HG03196 (cell line): ENCODE results near the gene KIFC3.
"Not testable (repeated sequence)": the region's sequence is repeated elsewhere in the genome, so short reads cannot be mapped to it uniquely, and the experiment has no call there.

Experiments
- ATAC-seq: cut with Tn5 transposase; IDR thresholded peaks from one replicate; pipeline ENCODE4 v1.9.1; 2021; ENCODE audit not compliant: unreplicated experiment

The KIFC3 gene

GRCh38 chr16:57788951-57789350 lies 13.3 kb downstream of the KIFC3 start:
- no peak for ATAC-seq

GRCh38 chr16:57788252-57788841 lies 13.9 kb downstream of the KIFC3 start:
- no peak for ATAC-seq

GRCh38 chr16:57787519-57787905 lies 14.8 kb downstream of the KIFC3 start:
- no peak for ATAC-seq

- ATAC-seq: no peak
These were observed 15.4 kb downstream of the KIFC3 start for GRCh38 chr16:57786632-57787518.

- no peak for ATAC-seq
These were observed 16.4 kb downstream of the KIFC3 start for GRCh38 chr16:57785924-57786323.

GRCh38 chr16:57785385-57785784 lies 16.9 kb downstream of the KIFC3 start:
- ATAC-seq: no peak

- ATAC-seq: no peak
These were observed 18.0 kb downstream of the KIFC3 start for GRCh38 chr16:57784334-57784733.

GRCh38 chr16:57783883-57784282 lies 18.4 kb downstream of the KIFC3 start:
- no peak for ATAC-seq

GRCh38 chr16:57783116-57783515 lies 19.2 kb downstream of the KIFC3 start:
- ATAC-seq: no peak

GRCh38 chr16:57782607-57783055 lies 19.7 kb downstream of the KIFC3 start:
- not testable (repeated sequence) for ATAC-seq

- no peak for ATAC-seq
These were observed 20.3 kb downstream of the KIFC3 start for GRCh38 chr16:57781741-57782606.

- ATAC-seq: no peak
These were observed 20.9 kb downstream of the KIFC3 start for GRCh38 chr16:57781349-57781740.

GRCh38 chr16:57779836-57780235 lies 22.5 kb downstream of the KIFC3 start:
- ATAC-seq: not testable (repeated sequence)

GRCh38 chr16:57778658-57779057 lies 23.6 kb downstream of the KIFC3 start:
- ATAC-seq: no peak

- ATAC-seq: no peak
These were observed 26.4 kb downstream of the KIFC3 start for GRCh38 chr16:57775661-57776469.

- ATAC-seq: no peak
These were observed 27.5 kb downstream of the KIFC3 start for GRCh38 chr16:57774705-57775285.

- no peak for ATAC-seq
These were observed 28.5 kb downstream of the KIFC3 start for GRCh38 chr16:57773655-57774295.

- ATAC-seq: no peak
These were observed 29.3 kb downstream of the KIFC3 start for GRCh38 chr16:57773019-57773418.

GRCh38 chr16:57771141-57771785 lies 31.0 kb downstream of the KIFC3 start:
- no peak for ATAC-seq
